Panc1 (cell line): Measurements from ENCODE around the gene SYNRG.

Experiments
- POLR2AphosphoS5 ChIP-seq: IDR thresholded peaks from 2 replicates; pipeline ENCODE4 v1.6.1; 2012; ENCODE audit warnings: mild to moderate bottlenecking, low read depth, low read length, moderate library complexity
- SIN3A ChIP-seq: IDR thresholded peaks from 2 replicates; pipeline ENCODE4 v1.6.1; 2012; ENCODE audit warnings: low read depth, mild to moderate bottlenecking, low read length, moderate library complexity, borderline replicate concordance; ENCODE audit not compliant: insufficient read depth
- TCF7L2 ChIP-seq: IDR thresholded peaks from 2 replicates; pipeline ENCODE4 v1.6.1; 2011; ENCODE audit warnings: mild to moderate bottlenecking, low read depth, low read length, inconsistent platforms
- TF ChIP-seq, protein P1 (sequence below): fragments of 450-650 bp; IDR thresholded peaks from 2 replicates; pipeline ENCODE4 v1.5.1; 2017; ENCODE audit warnings: mild to moderate bottlenecking
- TF ChIP-seq, protein P2 (sequence below), 2 experiments: IDR thresholded peaks; 2 replicates each; pipeline ENCODE4 v1.6.1; 2011 to 2012; ENCODE audit warnings: low read depth in 2 of 2, control low read depth in 1 of 2, low read length in 1 of 2, mild to moderate bottlenecking in 1 of 2, moderate library complexity in 1 of 2; ENCODE audit not compliant: insufficient read depth in 1 of 2

GRCh38 chr17:37547986-37548385, 61.2 kb downstream of the SYNRG start:
- TF ChIP-seq, protein P1, sequence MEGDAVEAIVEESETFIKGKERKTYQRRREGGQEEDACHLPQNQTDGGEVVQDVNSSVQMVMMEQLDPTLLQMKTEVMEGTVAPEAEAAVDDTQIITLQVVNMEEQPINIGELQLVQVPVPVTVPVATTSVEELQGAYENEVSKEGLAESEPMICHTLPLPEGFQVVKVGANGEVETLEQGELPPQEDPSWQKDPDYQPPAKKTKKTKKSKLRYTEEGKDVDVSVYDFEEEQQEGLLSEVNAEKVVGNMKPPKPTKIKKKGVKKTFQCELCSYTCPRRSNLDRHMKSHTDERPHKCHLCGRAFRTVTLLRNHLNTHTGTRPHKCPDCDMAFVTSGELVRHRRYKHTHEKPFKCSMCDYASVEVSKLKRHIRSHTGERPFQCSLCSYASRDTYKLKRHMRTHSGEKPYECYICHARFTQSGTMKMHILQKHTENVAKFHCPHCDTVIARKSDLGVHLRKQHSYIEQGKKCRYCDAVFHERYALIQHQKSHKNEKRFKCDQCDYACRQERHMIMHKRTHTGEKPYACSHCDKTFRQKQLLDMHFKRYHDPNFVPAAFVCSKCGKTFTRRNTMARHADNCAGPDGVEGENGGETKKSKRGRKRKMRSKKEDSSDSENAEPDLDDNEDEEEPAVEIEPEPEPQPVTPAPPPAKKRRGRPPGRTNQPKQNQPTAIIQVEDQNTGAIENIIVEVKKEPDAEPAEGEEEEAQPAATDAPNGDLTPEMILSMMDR: no peak
- no peak for TF ChIP-seq POLR2AphosphoS5
- no peak for TF ChIP-seq SIN3A
- TF ChIP-seq, protein P2, sequence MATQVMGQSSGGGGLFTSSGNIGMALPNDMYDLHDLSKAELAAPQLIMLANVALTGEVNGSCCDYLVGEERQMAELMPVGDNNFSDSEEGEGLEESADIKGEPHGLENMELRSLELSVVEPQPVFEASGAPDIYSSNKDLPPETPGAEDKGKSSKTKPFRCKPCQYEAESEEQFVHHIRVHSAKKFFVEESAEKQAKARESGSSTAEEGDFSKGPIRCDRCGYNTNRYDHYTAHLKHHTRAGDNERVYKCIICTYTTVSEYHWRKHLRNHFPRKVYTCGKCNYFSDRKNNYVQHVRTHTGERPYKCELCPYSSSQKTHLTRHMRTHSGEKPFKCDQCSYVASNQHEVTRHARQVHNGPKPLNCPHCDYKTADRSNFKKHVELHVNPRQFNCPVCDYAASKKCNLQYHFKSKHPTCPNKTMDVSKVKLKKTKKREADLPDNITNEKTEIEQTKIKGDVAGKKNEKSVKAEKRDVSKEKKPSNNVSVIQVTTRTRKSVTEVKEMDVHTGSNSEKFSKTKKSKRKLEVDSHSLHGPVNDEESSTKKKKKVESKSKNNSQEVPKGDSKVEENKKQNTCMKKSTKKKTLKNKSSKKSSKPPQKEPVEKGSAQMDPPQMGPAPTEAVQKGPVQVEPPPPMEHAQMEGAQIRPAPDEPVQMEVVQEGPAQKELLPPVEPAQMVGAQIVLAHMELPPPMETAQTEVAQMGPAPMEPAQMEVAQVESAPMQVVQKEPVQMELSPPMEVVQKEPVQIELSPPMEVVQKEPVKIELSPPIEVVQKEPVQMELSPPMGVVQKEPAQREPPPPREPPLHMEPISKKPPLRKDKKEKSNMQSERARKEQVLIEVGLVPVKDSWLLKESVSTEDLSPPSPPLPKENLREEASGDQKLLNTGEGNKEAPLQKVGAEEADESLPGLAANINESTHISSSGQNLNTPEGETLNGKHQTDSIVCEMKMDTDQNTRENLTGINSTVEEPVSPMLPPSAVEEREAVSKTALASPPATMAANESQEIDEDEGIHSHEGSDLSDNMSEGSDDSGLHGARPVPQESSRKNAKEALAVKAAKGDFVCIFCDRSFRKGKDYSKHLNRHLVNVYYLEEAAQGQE (IDR thresholded peaks at IDR 0.05; ENCODE audit: insufficient read depth in 1 of 2, low read depth in 2 of 2, low read length in 1 of 2): no peak
- TF ChIP-seq TCF7L2: no peak
